HG02870 (cell line): ENCODE results near the gene RNF8.
"Not testable (repeated sequence)": the region's sequence is repeated elsewhere in the genome, so short reads cannot be mapped to it uniquely, and the experiment has no call there.

ENCODE experiments used
- ATAC-seq: cut with Tn5 transposase; IDR thresholded peaks from one replicate; pipeline ENCODE4 v1.9.1; 2021; ENCODE audit warnings: mild to moderate bottlenecking, moderate library complexity; ENCODE audit not compliant: unreplicated experiment

RNF8 gene, protein sequence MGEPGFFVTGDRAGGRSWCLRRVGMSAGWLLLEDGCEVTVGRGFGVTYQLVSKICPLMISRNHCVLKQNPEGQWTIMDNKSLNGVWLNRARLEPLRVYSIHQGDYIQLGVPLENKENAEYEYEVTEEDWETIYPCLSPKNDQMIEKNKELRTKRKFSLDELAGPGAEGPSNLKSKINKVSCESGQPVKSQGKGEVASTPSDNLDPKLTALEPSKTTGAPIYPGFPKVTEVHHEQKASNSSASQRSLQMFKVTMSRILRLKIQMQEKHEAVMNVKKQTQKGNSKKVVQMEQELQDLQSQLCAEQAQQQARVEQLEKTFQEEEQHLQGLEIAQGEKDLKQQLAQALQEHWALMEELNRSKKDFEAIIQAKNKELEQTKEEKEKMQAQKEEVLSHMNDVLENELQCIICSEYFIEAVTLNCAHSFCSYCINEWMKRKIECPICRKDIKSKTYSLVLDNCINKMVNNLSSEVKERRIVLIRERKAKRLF

DNA sequence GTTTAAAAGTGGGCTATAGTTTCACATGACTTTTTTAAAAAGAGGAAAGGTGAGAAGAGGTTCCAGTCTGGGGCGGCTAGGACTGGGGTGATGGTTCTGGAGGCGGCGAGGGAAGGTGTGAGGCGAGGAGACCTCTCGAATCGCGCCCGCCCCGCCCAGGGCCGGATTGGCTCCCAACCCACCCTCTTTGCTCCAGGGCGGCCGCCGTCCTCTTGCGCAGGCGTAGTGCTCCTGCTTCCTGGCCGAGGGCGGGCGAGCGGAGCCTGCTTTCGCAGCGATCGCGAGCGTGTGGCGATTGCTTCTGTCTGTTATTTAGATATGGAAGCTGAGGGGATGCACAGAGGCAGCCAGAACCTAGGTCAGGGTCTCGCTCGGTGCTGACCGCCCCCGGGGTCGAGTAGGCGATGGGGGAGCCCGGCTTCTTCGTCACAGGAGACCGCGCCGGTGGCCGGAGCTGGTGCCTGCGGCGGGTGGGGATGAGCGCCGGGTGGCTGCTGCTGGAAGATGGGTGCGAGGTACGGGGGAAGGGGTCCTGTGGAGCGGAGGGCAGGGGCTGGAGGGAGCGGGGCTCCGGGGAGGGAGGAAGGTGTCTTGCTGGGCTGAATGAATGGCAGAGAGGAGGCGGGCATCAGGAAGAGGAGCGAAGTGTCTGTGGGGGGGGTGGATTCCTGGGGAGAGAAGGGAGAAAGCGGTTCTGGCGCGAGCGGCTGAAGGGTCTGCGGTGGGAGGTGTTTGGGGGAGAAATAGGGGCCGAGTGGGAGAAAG lies at the start of gene RNF8:
Gene RNF8 (plus strand): TSS at position 223 of the 765 bp plus-strand sequence. CDS start 182 bp downstream, at position 405.
- peak; percentile 83 for ATAC-seq

DNA sequence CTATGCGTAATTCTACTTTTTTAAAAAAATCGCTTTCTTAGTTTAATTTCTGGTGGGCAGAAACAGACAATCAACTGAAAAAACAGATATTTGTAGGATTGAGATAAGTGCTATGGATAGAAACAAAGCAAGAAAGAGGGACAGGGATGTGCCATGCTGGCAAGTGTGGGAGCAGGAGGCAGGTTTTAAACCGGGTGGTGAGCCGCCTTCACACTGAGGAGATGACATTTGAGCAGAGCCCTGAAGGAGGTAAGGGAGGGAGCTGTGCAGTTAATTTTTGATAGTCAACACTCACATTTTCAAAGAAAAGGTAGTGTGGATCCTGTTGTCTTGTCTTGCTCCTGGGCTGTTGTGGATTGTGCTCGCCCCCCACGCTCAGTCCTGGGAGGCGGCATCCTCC lies 49.0 kb upstream of the RNF8 start:
- ATAC-seq = no peak

DNA sequence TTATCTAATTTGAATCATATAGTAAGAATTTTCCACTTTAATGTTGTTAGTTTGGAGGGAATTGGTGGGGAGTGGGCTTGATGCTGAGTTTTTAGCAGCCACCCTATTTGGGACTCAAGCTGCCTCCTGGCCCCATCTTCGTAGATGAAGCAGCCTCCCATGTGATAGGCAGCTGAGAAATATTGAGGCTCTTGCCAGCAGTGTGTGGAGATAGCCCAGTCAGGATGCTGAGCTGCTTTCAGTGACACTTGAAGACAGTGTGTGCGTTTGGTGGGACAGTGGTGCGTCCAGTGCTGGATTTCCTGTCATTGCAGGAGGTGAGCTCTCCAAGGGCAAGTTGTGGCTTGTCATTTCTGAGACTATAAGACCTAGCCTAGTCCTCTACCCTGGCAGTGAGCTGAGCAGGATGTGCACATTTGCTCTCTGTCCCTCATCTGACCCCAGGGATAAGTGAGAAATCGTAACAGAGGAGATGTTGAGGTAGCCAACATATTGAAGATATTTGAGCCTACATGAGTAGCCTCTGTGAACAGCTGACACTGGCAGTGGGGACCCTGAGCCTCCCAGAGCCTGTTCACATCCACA lies 47.9 kb upstream of the RNF8 start:
- ATAC-seq = no peak

DNA sequence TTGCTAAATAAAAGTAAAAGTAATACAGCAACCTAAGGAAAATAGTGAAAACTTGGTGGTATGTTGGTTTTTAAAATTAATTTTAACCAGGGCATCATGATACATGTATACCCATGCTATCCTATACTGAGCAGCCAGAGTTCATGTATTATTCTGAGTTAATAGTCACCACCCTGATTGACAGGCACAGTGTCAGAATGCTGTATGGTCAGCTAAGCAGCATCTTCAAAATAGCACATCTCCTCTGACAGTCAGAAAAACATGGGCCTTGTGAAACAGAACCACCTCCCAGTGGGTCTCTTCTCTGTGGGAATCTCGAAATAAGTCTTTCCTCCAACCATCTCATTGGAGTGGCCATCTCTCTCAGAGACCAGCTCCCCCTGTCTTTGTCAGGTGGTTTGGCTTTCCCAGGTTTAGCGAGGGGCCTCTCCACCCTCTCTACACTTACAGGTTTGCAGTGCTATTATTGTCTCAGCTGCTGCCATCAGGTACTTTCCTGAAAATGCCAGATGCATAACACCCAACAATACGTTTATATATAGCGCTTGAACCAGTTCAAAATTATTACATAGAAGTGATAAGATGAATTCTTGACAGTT lies 47.1 kb upstream of the RNF8 start:
- ATAC-seq = no peak

DNA sequence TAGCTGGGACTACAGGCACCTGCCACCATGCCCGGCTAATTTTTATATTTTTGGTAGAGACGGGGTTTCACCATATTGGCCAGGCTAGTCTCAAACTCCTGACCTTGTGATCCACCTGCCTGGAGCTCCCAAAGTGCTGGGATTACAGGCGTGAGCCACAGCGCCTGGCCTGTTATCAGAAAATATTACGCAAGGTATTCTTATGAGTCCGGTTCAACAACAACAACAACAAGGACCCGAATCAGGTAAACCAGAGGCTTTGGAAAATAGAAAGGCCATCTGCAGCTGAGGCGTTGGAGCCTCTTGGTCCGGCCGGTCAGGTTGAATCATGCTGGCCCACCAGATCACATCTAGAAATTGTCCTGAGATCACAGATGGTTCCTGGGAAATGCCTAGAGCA lies 46.3 kb upstream of the RNF8 start:
- not testable (repeated sequence) for ATAC-seq

DNA sequence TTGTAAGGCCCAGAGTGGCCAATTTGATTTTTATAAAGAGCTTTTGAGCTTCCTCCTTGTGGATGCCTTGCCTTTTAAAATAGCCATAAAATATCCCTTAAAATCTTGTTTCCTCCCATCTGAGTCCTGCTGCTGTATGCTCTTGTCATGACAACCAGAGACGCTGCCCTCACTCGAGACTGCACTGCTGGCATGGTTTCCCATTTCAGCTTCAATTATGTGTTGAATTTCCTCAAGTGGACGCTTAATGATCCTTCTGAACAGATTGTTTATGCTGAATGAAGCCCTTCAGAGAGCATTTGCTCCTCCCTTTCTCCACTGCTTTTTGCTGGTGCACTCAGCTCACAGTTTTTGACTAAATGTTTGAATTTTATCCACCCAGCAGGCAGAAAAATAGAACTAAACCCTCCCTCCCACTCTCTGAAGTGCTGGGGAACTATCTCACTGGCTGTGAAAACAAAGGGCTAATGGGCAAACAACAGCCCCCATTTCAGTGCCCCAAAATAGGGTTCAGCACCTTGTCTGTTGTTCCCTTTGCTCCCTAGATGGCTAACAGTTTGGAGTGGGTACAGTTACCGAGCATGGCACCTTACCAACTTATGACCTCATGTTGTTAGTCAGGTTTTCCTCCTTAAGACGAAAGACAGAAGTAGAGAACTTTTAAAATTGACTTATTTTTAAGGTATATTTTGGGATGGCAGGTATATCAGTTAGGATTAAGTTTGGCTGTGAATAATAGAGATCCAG lies 45.5 kb upstream of the RNF8 start:
- no peak for ATAC-seq

DNA sequence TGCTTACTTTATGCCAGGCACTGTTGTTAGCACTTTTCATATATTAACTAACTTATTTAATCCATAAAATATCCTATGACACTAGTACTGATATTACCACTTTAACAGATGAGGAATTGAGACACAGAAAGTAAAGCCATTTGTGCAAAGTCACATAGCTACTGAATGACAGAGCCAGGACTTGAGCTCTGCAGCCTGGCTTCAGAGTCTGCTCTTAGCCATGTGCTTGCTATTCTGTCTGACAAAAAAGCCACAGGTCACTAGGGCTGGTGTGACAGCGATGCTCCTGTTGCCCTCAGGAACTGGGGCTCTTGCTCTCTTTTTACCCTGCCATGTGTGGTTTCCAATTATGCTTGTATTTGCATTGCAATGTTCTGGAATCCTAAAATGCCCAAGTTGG lies 44.7 kb upstream of the RNF8 start:
- no peak for ATAC-seq

DNA sequence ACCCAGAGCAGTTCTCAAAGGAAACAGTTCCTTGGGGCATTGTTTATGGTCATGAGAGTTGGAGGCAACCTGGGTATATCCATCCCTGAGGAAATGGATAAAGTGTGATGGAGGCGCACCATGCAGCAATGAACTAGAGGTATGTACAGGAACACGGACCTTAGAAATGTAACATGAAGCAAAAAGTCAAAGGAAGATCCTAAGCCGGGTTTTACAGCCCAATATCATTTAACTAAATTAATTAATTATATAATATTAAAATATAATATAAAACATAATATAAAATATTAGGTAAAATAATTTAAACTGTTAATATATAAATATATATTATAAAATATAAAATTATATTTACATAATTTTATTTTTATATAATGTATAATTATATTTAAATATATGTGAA lies 44.1 kb upstream of the RNF8 start:
- ATAC-seq = no peak

DNA sequence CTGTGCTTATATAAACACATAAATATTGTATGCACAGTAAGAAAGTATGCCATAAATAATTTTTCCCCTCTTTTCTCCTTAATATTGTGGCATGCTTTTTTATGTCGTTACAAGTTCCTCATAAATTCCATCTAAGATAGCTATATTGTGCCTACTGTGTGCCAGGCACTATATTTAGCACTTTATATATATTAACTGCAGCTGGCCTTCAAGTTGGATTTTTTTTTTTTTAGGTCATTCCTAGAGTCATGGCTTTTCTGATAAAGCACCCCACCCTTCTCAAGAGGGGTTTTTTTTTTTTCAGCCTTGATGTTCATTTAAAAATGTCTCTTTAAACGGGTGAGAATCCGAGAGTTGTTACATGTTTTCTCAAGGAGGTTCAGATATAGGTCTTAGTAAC lies 42.8 kb upstream of the RNF8 start:
- no peak for ATAC-seq

DNA sequence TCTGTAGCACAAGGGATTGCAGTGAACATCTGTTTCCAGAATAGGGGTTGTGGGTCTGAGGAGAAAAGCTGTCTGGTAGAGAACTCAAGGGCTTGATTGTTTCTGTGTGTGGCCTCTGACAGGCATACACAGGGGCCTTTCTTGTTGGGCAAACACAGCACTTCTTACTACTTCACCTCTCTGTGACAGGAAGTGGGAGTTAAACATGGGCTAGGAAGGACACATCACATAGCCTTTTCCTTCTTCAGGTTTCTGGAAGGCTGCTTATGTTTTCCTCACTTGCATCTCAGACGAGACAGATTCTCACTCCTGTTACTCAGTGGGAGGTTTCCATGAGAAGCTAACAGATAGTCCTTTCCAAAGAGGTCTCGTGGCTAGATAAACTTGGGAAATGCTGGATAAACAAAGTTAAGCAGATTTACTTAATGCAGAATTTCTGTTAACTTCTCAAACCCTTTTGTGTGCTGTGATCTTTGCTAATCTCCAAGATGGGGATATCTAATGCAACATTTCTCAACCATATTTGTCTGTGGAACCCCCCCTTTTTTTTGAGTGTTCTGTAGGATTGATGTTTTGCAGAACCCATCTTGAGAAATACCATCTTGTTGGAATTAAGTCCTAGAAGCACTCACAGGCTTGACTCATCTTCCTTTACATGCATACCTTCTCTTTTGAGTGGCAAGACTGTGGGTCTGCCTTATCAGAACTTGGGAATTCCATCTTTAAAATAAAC lies 41.9 kb upstream of the RNF8 start:
- ATAC-seq = no peak

DNA sequence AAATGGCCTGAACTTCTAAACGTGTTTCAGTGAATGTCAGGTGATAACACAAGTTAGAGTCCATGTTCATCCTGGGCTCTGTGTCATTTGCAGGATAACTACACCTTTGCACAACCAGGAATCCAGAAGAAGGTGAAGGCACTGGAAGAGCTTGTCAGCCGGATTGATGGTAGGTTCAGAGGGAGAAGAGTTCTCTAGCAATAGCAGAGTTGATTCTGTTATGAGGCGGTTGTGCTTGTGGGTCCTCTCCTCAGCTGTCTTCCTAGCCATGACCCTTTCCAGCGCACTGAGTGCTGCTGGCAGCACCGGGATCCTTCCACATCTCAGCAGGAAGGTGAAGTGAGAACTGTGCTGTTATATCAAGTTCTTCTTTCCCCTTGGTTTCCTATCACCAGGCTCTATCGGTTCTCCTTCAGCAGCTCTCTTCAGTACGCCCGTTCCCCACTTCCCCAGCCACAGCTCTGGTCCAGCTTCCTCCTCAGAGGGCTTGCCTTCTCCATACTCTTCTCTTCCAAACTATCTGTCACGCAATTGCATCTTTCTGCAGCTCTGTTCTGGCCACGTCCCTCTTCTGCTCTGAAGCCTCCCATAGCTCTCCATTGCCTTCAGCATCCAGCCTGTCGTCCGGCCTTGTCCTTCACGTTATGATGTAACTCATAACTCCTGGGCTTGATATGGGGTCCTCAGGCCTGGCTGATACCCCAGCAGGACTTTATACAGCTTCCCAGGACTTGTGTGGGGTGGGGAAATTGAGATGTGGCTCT lies 39.9 kb upstream of the RNF8 start:
- ATAC-seq = no peak

DNA sequence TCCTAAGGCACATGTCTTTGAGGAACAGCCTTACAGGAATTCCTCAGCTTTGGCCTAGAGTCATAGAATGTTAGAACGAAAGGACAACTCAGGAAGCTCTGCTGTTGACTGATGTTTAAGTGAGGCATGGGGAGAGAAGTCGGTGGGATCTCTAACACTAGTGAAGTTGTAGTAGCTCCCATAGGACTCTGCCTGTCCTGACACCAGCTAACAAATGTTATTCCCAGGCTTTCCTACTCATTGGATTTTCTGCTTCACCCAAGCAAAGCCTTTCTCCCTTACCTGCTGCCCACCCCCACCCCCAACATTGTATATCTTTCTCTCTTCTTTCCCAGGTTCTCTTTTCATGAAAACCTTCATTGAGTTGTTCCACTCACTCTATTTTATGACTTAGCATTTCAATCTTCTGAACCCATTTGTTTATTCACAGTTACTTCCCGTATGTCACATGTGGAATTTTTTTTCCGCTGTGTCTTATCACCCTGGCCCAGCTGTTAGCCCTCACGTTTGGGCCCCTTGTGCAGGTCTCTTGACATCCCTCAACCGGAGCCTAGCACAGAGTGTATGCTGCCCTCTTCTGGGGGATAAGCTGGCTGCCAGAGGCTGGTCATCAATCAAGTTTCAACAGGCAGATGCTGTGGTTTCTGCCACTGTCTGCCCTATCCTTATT lies 39.2 kb upstream of the RNF8 start:
- ATAC-seq = no peak

DNA sequence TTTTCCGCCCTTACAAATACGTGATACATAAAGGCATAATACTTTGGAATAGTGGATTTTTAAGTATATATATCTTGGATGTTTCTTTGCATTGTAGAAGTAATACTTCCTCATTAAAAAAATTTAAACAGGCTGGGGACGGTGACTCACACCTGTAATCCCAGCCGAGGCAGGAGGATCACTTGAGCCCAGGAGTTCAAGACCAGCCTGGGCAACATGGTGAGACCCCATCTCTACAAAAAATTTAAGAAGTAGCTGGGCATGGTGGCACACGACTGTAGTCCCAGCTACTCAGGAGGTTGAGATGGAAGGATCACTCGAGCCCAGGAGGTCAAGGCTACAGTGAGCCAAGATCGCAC lies 38.6 kb upstream of the RNF8 start:
- no peak for ATAC-seq

DNA sequence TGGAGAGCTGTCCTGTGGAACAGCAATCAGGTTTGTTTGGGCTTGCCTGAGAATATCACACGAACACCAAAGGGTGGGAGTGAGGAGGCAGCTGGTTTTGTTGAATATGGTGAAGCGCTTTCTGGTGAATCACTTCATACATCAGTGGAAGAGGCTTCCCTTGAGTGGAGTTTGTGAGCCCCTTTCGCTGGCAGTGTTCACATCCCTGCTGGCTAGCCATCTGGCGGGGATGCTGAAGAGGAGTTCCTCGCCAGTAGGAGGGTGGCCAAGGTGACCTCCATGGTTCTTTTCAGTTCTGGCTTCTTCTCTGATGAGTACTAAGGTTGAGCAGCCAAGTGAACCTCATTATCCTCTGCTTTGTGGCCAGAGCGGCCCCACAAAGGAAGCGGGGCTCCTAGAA lies 37.7 kb upstream of the RNF8 start:
- no peak for ATAC-seq

DNA sequence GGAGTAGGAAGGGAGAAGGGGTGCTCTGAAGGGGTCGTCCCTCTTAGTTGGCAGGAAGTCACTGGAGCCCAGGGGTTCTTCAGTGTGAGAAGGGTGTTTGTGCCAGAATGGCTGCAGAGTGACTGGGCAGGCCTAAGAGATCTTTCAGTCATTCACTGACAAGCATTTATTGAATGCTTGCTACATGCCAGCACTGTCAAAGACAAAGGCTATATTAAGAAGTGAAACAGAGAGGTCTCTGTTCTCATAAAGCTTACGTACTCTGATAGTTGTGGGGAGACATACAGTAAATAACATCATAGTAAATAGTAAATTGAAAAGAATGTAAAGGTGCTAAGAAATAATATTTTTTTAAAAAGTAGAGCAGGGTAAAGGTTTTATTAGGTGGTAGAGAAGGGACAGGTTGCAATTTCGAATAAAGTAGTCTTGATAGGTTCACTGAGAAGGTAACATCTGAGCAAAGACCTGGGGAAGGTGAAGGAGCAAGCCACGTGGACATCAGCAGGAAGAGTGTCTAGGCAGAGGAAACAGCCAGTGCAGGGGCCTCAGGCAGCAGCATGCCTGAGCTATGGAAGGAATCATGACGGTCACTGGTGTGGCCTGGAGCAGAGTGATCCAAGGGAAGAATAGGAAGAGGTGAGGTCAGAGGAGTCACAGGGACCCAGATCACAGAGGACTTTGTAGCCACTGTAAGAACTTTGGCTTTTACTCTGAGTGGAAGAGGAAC lies 36.3 kb upstream of the RNF8 start:
- no peak for ATAC-seq

DNA sequence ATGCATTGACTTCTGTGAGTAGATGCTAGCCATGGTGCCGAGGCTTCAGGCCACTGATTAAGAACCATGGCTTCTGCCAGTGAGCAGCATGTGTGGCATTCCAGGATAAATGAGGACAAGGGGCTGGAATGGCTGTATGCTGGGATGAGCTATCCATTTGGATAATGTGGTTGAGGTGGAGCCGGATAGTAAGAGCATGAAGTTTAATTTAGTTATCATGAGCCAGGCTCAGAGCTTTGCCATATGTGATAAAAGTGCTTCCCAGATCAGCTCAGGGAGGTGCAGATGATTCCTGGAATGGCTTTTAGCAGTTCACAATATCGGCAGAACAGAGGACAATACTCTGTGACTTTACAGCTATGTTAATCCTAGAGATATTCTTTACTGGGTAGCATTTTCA lies 34.6 kb upstream of the RNF8 start:
- no peak for ATAC-seq

DNA sequence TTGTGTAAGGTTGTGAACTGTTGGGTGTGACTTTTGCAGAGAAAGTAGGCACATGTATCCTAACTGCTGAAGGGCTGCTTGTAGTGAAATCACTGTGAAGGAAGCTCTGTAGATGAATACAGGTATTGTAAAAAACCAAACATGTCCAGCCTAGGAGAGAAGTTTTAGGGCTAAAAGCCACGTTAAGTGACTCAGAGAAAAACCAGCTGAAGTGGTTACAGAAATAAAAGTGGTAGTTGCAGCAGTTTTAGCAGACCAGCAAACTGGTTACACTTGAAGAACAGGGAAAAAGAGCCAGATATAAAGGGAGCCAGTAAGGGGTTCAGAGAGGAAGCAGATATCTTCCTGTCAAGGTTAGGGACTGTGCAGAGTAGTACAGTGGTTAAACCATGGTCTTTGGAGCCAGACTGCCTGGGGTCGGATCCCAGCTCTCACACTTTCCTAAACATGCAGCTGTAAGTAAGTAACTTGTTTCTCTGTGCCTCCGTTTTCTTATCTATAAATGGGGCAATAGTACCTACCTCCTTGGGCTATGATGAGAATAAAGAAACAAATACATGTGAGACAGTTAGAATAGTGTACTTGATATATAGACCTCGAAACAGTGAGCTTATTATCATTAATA lies 33.8 kb upstream of the RNF8 start:
- no peak for ATAC-seq

DNA sequence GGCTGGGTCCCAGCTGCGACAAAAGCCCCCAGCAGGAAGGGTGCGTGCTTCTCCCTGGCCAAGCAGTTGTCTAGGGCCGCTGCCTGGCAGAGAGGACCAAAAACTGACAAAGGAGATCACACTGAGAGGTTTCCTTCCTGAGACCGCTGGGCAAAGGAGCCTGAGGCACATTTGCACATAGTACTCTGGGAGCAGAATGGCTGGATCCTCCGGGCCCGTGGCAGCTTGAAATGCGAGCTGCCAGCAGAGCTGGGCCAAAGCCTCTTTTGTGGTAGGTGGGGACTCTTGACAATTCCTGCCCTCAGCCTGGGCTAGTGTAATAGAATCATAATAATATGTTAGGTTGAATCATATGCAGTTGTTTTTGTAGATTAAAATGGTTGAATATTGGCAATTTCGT lies 33.1 kb upstream of the RNF8 start:
- no peak for ATAC-seq
